Neural cell (in vitro differentiated cells): ENCODE results near the gene RAP1A. TPM values are rescaled to one million over a fixed set of nuclear protein-coding genes. Genes with fewer than 3 reads are reported as not detected.

Source experiments
- H2AFZ ChIP-seq: fragments of 200-600, 300-800 bp; sonication (generic), shearing (Covaris generic); 2 replicates; pipeline ENCODE4 v1.6.0; 2014; ENCODE audit warnings: low read depth, mild to moderate bottlenecking, antibody characterized with exemption, low read length, moderate library complexity
- H3F3A ChIP-seq: fragments of 200-600 bp; shearing (Covaris generic); 2 replicates; pipeline ENCODE4 v1.6.1; 2016; ENCODE audit warnings: mild to moderate bottlenecking, moderate library complexity, mixed read lengths, antibody characterized with exemption, low read length; ENCODE audit not compliant: insufficient read depth, poor library complexity, severe bottlenecking
- H3K27ac ChIP-seq: fragments of 200-600, 300-800 bp; sonication (generic), shearing (Covaris generic); 2 replicates; pipeline ENCODE4 v1.5.1; 2014; ENCODE audit warnings: mild to moderate bottlenecking, low read length, moderate library complexity
- H3K27me3 ChIP-seq: fragments of 300-800, 200-600 bp; sonication (generic), shearing (Covaris generic); 2 replicates; pipeline ENCODE4 v1.6.0; 2014; ENCODE audit warnings: mild to moderate bottlenecking, low read depth, low read length, moderate library complexity; ENCODE audit not compliant: insufficient read depth
- H3K36me3 ChIP-seq: fragments of 300-800, 200-600 bp; sonication (generic), shearing (Covaris generic); 2 replicates; pipeline ENCODE4 v1.5.1; 2014; ENCODE audit warnings: mild to moderate bottlenecking, antibody characterized with exemption, low read length, moderate library complexity; ENCODE audit not compliant: insufficient read depth
- H3K4me2 ChIP-seq: fragments of 300-800, 200-600 bp; sonication (generic), shearing (Covaris generic); 2 replicates; pipeline ENCODE4 v1.6.0; 2014; ENCODE audit warnings: mild to moderate bottlenecking, low read length
- H3K4me3 ChIP-seq: fragments of 300-800, 200-600 bp; sonication (generic), shearing (Covaris generic); 2 replicates; pipeline ENCODE4 v1.5.1; 2014; ENCODE audit warnings: mild to moderate bottlenecking, low read length, moderate library complexity
- H3K79me2 ChIP-seq: fragments of 200-600 bp; shearing (Covaris generic); replicated peaks from 2 replicates; pipeline ENCODE4 v1.6.0; 2014; ENCODE audit warnings: mild to moderate bottlenecking, low read length, moderate library complexity; ENCODE audit not compliant: insufficient read depth
- H3K9ac ChIP-seq: fragments of 300-800, 200-600 bp; sonication (generic), shearing (Covaris generic); 2 replicates; pipeline ENCODE4 v1.6.1; 2016; ENCODE audit warnings: mild to moderate bottlenecking, low read length, mixed read lengths
- H3K9me2 ChIP-seq: fragments of 200-600 bp; shearing (Covaris generic); 2 replicates; pipeline ENCODE4 v1.6.1; 2016; ENCODE audit warnings: mild to moderate bottlenecking, low read length, mixed read lengths; ENCODE audit not compliant: insufficient read depth
- H3K9me3 ChIP-seq: fragments of 200-600, 300-800 bp; sonication (generic), shearing (Covaris generic); 2 replicates; pipeline ENCODE4 v1.6.1; 2016; ENCODE audit warnings: mild to moderate bottlenecking, mixed run types, low read length, moderate library complexity, mixed read lengths
- H4K20me1 ChIP-seq: fragments of 200-600 bp; shearing (Covaris generic); 2 replicates; pipeline ENCODE4 v1.6.1; 2016; ENCODE audit warnings: mild to moderate bottlenecking, mixed run types; ENCODE audit not compliant: insufficient read depth
- CTCF ChIP-seq: fragments of 450-650 bp; IDR thresholded peaks from 2 replicates; pipeline ENCODE4 v1.5.1; 2014; ENCODE audit warnings: antibody characterized with exemption, mild to moderate bottlenecking, moderate library complexity; ENCODE audit not compliant: poor library complexity, severe bottlenecking
- EP300 ChIP-seq: fragments of 450-650 bp; conservative IDR thresholded peaks from 2 replicates; pipeline ENCODE4 v1.6.1; 2014; ENCODE audit warnings: antibody characterized with exemption, mild to moderate bottlenecking, moderate library complexity; ENCODE audit not compliant: poor library complexity, severe bottlenecking
- EZH2 ChIP-seq: fragments of 200-600, 300-800 bp; shearing (Covaris generic), sonication (generic); IDR thresholded peaks from 2 replicates; pipeline ENCODE4 v1.6.1; 2014; ENCODE audit warnings: antibody characterized with exemption, low read length, borderline replicate concordance, mild to moderate bottlenecking; ENCODE audit not compliant: insufficient read depth, poor library complexity, severe bottlenecking
- MXI1 ChIP-seq: fragments of 450-650 bp; conservative IDR thresholded peaks from 2 replicates; pipeline ENCODE4 v1.6.1; 2014; ENCODE audit warnings: antibody characterized with exemption, mild to moderate bottlenecking; ENCODE audit not compliant: poor library complexity, severe bottlenecking
- POLR2AphosphoS5 ChIP-seq: IDR thresholded peaks from 2 replicates; pipeline ENCODE4 v1.6.1; 2012
- RAD21 ChIP-seq: fragments of 450-650 bp; conservative IDR thresholded peaks from 2 replicates; pipeline ENCODE4 v1.6.1; 2014; ENCODE audit warnings: antibody characterized with exemption, mild to moderate bottlenecking, moderate library complexity
- REST ChIP-seq: IDR thresholded peaks from 2 replicates; pipeline ENCODE4 v1.6.1; 2012; ENCODE audit warnings: borderline replicate concordance
- SMC3 ChIP-seq: fragments of 450-650 bp; conservative IDR thresholded peaks from 2 replicates; pipeline ENCODE4 v1.6.1; 2014; ENCODE audit warnings: antibody characterized with exemption, mild to moderate bottlenecking, moderate library complexity; ENCODE audit not compliant: poor library complexity
- TAF1 ChIP-seq: IDR thresholded peaks from 2 replicates; pipeline ENCODE4 v1.6.1; 2012; ENCODE audit warnings: low read depth
- polyA plus RNA-seq: library from polyadenylated mRNA; depleted of rRNA; stranded (reverse); fragments of >200 nt; gene quantifications from 2 replicates; pipeline ENCODE4 v1.2.3, GENCODE V29; 2014

RAP1A gene
- polyA plus RNA-seq, 1 donor from 2014 or later: 28.7 TPM

GRCh38 chr1:111624382-111624781 is 4.8 kb downstream of the RAP1A start:
- H3K4me3 ChIP-seq: no peak overlapping the region
- H3K27ac ChIP-seq: no peak overlapping the region
- TF ChIP-seq RAD21 (no peak), TAF1 (no peak), SMC3 (no peak), EP300 (no peak), REST (no peak), MXI1 (no peak), EZH2 (no peak), CTCF (no peak), POLR2AphosphoS5 (no peak)
- H3F3A ChIP-seq: no peaks in the 10 kb centered on the region
- H3K9me3 ChIP-seq: no peaks in the 10 kb centered on the region
- peaks cover 4% of the 10 kb centered on the region for H4K20me1 ChIP-seq
- no peaks in the 10 kb centered on the region for H3K36me3 ChIP-seq
- no peaks in the 10 kb centered on the region for H3K9me2 ChIP-seq
- no peak overlapping the region for H3K9ac ChIP-seq
- peaks cover 79% of the 10 kb centered on the region for H3K79me2 ChIP-seq
- H3K4me2 ChIP-seq: no peak overlapping the region
- no peak overlapping the region for H2AFZ ChIP-seq
- no peaks in the 10 kb centered on the region for H3K27me3 ChIP-seq

- Histone ChIP-seq H3K9me3 (no peaks in the 10 kb centered on the region), H2AFZ (no peak overlapping the region), H3K4me3 (no peak overlapping the region), H3K36me3 (no peaks in the 10 kb centered on the region), H3K27me3 (no peaks in the 10 kb centered on the region), H3K4me2 (no peak overlapping the region), H4K20me1 (peaks cover 4% of the 10 kb centered on the region), H3K9ac (no peak overlapping the region), H3K79me2 (peaks cover 82% of the 10 kb centered on the region), H3K9me2 (no peaks in the 10 kb centered on the region), H3K27ac (no peak overlapping the region), H3F3A (no peaks in the 10 kb centered on the region)
- TF ChIP-seq REST (no peak), EP300 (no peak), TAF1 (no peak), MXI1 (no peak), POLR2AphosphoS5 (no peak), EZH2 (no peak), CTCF (no peak), SMC3 (no peak), RAD21 (no peak)
Measured at GRCh38 chr1:111625276-111625675, 5.7 kb downstream of the RAP1A start.
